ENCODE measurements around the gene SLIT3.

SLIT3 gene

GRCh38 chr5:169050146-169050571, 250.8 kb downstream of the SLIT3 start:
- TF ChIP-seq, protein P1, sequence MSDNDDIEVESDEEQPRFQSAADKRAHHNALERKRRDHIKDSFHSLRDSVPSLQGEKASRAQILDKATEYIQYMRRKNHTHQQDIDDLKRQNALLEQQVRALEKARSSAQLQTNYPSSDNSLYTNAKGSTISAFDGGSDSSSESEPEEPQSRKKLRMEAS (IDR thresholded peaks at IDR 0.05; ENCODE audit: low read depth, low read length): no peak
- TF ChIP-seq POLR2A (IDR thresholded peaks at IDR 0.05; ENCODE audit: extremely low read depth, insufficient read length) (no peak), MYC (IDR thresholded peaks at IDR 0.05; ENCODE audit: low read depth, low read length) (no peak)
- TF ChIP-seq, protein P2, sequence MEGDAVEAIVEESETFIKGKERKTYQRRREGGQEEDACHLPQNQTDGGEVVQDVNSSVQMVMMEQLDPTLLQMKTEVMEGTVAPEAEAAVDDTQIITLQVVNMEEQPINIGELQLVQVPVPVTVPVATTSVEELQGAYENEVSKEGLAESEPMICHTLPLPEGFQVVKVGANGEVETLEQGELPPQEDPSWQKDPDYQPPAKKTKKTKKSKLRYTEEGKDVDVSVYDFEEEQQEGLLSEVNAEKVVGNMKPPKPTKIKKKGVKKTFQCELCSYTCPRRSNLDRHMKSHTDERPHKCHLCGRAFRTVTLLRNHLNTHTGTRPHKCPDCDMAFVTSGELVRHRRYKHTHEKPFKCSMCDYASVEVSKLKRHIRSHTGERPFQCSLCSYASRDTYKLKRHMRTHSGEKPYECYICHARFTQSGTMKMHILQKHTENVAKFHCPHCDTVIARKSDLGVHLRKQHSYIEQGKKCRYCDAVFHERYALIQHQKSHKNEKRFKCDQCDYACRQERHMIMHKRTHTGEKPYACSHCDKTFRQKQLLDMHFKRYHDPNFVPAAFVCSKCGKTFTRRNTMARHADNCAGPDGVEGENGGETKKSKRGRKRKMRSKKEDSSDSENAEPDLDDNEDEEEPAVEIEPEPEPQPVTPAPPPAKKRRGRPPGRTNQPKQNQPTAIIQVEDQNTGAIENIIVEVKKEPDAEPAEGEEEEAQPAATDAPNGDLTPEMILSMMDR (IDR thresholded peaks at IDR 0.05; ENCODE audit: low read depth, low read length): no peak
- H3K4me3 ChIP-seq (ENCODE audit: low read depth, low read length): no peak overlapping the region
- DNase-seq (ENCODE audit: low read depth): no peak

DNA sequence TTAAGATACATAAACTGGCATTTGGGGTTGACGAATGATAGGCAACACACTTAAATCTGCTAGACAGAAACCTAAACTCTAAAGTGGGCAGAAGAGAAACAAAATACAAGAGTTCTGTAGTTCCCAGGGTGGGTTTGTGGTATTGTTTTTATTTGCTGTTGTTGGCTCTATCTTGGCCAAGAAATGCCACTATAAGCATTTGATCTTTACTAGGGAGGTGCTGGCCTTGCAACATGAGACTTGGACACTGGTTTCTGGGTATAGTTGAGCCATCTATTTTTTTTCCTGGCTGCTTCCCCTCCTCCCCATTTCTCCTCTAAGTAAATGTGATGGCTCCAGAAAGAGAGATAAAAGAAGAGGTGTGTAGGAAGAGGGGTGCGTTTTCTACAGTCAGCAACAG, 251.2 kb downstream of the SLIT3 start:
- no peak overlapping the region for H3K4me3 ChIP-seq (ENCODE audit: low read depth, low read length)
- TF ChIP-seq, protein P1 (IDR thresholded peaks at IDR 0.05; ENCODE audit: low read depth, low read length): no peak
- TF ChIP-seq, protein P2 (IDR thresholded peaks at IDR 0.05; ENCODE audit: low read depth, low read length): no peak
- no peak for TF ChIP-seq POLR2A (IDR thresholded peaks at IDR 0.05; ENCODE audit: extremely low read depth, insufficient read length)
- no peak for TF ChIP-seq MYC (IDR thresholded peaks at IDR 0.05; ENCODE audit: low read depth, low read length)
- no peak for DNase-seq (ENCODE audit: low read depth)

GRCh38 chr5:169048181-169049125, 252.5 kb downstream of the SLIT3 start:
- TF ChIP-seq, protein P1 (IDR thresholded peaks at IDR 0.05; ENCODE audit: low read depth, low read length): no peak
- TF ChIP-seq MYC (IDR thresholded peaks at IDR 0.05; ENCODE audit: low read depth, low read length) (no peak), POLR2A (IDR thresholded peaks at IDR 0.05; ENCODE audit: extremely low read depth, insufficient read length) (no peak)
- TF ChIP-seq, protein P2 (IDR thresholded peaks at IDR 0.05; ENCODE audit: low read depth, low read length): no peak
- no peak for DNase-seq (ENCODE audit: low read depth)
- no peak overlapping the region for H3K4me3 ChIP-seq (ENCODE audit: low read depth, low read length)

GRCh38 chr5:169044962-169045361, 256.0 kb downstream of the SLIT3 start:
- TF ChIP-seq POLR2A (IDR thresholded peaks at IDR 0.05; ENCODE audit: extremely low read depth, insufficient read length) (no peak), MYC (IDR thresholded peaks at IDR 0.05; ENCODE audit: low read depth, low read length) (no peak)
- TF ChIP-seq, protein P1 (IDR thresholded peaks at IDR 0.05; ENCODE audit: low read depth, low read length): no peak
- TF ChIP-seq, protein P2 (IDR thresholded peaks at IDR 0.05; ENCODE audit: low read depth, low read length): no peak
- H3K4me3 ChIP-seq (ENCODE audit: low read depth, low read length): no peak overlapping the region
- DNase-seq (ENCODE audit: low read depth): no peak

DNA sequence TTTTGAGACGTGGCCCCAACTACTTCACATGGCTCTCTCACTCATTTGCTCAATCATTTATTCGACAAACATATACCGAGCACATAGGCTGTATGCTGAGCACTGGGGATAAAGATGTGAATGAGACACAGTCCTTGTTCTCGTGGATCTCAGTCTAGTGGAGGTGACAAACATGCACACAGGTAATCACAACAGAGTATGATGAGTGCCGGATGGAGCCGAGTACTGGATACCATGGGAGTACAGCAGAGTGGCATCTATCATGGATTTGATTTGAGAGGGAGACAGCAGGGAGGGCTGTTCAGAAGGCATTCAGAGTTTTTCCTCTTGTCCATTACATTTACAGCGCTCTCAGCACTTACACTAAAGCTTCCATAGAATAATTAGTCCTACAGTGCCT, 259.8 kb downstream of the SLIT3 start:
- H3K4me3 ChIP-seq (ENCODE audit: low read depth, low read length): no peak overlapping the region
- TF ChIP-seq, protein P1 (IDR thresholded peaks at IDR 0.05; ENCODE audit: low read depth, low read length): no peak
- no peak for TF ChIP-seq MYC (IDR thresholded peaks at IDR 0.05; ENCODE audit: low read depth, low read length)
- TF ChIP-seq, protein P2 (IDR thresholded peaks at IDR 0.05; ENCODE audit: low read depth, low read length): no peak
- TF ChIP-seq POLR2A (IDR thresholded peaks at IDR 0.05; ENCODE audit: extremely low read depth, insufficient read length): no peak
- no peak for DNase-seq (ENCODE audit: low read depth)

Data from NB4 (cell line).